GM19328 (cell line): ENCODE data around the gene HEBP2.

Source experiments
- ATAC-seq: cut with Tn5 transposase; IDR thresholded peaks from one replicate; pipeline ENCODE4 v1.9.1; 2021; ENCODE audit warnings: mild to moderate bottlenecking, moderate library complexity; ENCODE audit not compliant: unreplicated experiment

Gene HEBP2

DNA sequence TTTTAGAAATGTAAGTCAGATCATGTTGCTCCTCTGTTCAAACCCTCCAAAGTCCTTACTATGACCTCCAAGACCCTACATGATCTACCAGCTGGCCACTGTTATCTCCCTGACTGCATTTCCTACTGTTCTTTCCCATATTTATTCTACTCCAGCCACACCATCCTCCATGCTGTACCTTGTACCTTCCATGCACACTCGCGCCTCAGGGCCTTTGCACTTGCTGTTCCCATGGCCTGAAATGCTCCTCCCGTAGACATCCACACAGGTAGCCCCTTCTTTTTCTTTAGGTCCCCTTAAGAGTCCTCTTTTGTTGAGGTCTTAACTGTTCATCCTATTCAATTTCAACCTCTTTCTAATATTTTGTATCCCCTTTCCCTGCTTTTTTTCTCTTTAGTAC is 47.0 kb downstream of the HEBP2 start:
- ATAC-seq, result no peak

DNA sequence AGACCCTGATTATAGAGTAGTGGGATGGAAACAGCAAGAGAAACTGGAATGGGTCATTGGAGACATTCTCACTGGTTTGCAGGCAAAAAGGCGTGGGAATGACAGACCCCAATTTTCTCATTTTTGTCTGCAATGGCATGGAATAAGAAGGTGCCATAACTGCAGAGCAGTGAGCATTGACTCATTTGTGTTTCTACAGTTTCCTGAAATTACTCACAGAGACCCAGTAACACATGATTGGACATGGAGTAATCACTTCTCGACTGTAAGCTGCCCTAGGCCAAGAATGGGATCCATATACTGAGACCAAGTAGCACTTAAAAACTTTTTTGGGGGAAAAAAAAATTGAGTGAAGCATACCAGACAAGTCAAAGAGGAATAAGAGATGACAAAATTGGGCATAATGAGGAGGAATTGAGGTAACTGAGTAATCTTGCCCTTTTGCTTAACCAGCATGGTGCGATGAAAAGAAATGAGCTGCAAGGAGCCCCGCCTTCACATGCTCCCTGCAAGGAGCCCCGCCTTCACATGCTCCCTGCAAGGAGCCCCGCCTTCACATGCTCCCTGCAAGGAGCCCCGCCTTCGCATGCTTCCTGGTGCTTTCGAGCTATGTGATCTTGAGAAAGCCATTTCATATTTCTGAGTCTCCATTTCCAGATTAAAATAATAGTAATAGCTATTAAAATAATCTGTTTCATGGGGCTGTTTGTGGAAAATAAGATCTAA is 51.1 kb downstream of the HEBP2 start:
- ATAC-seq, result no peak

DNA sequence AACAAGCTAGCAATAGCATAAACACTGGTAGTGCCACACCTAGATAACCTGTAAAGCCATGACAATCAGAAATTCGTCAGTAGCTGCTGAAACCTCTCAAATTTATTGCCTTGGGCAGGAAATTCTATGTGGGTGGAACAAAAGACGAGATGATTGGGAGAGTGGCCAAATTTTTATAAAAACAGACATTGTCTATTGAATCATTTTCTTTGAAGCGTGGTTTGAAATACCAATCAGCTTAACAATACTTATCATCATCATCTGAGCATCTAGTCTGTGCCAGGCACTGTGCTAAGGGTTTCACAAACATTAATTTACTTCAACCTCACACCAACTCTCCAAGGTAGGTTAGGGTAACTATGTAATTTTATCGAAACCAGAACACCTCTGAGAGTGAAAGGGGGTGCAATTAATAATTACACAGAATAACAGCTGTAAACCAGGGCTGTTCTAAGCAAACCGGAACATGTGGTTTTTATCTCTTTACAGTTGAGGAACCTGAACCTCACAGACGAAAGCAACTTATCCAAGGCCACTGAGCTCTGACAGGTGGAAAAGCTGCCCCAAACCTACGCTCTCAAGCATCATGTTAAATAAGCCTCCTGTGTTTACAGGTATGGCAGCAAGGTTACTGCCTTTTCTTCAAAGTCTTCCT is 51.9 kb downstream of the HEBP2 start:
- peak; percentile 80 for ATAC-seq

DNA sequence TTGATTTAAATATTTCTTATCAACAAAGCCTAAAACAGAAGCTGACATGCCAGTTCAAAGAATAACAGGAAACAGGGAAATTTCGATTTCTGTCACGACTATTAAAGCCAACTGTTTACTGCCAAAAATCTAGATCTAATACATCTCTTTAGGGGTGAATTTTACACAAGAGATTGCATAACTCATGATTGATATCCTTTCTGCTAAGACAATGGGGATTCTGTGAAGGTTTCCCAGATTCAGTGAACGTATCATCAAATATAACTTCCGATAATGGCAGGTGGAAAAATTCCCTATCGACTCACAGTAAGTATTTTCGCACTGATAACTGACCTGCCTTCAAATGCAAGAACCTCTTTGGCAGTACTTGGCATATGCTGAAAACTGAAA is 52.4 kb downstream of the HEBP2 start:
- ATAC-seq, result no peak

DNA sequence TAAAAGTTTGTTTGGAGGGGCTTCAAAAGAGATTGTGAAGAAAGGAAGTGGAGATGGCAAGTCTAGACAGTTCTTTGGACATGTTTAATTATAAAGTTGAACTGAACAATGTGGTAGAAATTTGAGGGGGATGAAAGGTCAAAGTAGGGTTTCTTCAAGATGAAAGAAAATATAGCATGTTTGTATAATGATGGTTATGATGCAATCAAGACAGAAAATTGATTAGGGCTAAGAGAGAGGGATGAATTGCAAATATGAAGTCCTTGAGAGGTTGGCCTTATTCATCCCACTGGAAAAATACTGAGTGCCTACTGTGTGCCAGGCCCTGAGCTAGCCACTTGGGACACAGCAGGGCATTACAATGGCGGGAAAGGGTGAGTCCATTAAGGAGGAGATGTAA is 57.6 kb downstream of the HEBP2 start:
- ATAC-seq, result no peak

DNA sequence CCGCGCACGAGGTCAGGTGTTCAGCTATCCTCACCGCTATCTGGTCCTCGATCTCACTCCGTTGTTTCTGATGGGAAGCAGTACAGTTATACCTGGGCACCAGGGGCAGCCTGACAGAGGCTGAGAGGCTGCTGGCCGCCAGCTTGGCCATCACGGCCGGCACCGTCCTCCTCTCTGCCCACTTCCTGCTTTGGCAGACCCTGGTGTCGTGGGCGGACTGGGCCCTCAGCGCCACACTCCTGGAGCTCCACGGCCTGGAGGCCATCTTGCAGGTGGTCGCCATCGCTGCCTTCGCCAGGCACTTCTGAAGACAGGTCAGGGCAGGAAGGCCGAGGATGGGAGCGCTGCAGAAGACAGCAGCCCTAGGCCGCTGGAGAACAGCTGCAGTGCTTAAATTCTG is 60.1 kb downstream of the HEBP2 start:
- ATAC-seq, result no peak

DNA sequence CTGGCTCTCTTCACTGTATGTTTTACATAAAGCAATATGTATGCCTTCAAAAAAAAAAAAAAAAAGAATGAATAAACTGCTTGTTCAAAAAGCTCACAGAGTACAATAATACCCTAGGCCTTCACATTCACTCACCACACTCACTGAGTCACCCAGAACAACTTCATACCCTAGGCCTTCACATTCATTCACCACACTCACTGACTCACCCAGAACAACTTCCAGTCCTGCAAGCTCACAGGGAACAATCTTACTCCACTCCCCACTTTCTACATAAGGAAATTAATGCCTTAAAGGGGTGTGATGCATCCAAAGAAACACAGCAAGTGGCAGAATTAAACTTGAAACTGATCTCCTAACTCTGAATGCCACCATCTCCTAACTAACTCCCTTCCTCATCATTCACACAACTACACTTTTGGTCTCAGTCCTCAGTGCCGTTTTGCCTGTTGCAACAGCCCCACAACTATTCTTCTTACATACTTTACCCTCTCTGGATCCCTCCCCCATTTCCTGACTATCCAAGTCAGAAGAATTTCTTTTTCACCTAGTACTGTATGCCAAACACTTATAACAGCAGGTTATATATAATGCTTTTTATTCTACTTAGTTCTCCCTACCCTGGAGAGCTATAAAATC is 61.1 kb downstream of the HEBP2 start:
- ATAC-seq, result no peak

DNA sequence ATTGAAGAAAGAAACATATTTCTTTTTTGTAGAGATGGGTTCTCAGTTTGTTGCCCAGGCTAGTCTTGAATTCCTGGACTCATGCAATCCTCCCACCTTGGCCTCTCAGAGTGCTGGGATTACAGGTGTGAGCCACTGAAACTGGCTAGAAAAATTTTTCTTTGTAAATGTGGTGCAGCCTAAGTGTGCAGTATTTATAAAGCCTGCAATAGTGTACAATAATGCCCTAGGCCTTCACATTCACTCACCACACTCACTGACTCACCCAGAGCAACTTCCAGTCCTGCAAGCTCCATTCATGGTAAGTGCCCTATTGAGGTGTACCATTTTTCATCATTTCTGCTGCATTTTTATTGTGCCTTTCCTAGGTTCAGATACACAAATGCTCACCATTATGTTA is 63.9 kb downstream of the HEBP2 start:
- no peak for ATAC-seq

DNA sequence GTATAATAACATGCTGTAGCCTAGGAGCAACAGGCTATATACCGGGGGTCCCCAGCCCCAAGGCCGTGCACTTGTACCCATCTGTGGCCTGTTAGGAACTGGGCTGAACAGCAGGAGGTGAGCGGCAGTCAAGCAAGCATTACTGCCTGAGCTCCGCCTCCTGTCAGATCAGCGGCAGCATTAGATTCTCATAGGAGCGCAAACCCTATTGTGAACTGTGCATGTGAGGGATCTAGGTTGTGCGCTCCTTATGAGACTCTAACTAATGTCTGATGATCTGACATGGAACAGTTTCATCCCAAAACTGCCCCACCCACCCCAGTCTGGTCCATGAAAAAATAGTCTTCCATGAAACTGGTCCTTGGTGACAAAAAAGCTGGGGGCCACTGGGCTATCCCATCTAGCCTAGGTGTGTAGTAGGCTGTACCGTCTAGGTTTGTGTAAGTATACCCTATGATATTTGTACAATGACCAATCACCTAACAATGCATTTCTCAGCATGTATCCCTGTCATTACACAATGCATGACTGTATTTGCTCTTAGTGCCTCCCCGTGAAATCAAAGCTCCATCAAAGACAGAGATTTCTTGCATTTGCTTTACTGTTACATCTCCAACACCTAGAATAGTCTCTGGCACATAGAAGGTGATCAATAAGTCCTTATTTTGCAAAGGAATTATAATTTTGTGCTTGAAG is 64.4 kb downstream of the HEBP2 start:
- no peak for ATAC-seq
